Caco-2 (cell line): Measurements from ENCODE around the gene HOXB6. TPM values are rescaled to one million over a fixed set of nuclear protein-coding genes. Genes with fewer than 3 reads are reported as not detected.

Experiments used
- BruUV-seq: library from RNA; stranded (reverse); fragments of 400-500 nt; replicated peaks from 2 replicates; lab custom pipeline; 2021; lab: Mats Ljungman, UMichigan
- CTCF ChIA-PET: fragments of 300-600 bp; sonication (Branson Sonifier 250); formaldehyde crosslinking; loops from one replicate; lab custom pipeline; 2022; ENCODE audit warnings: antibody characterized with exemption; lab: Charles Lee
- POLR2A ChIA-PET: fragments of 300-600 bp; sonication (Branson Sonifier 250); formaldehyde crosslinking; loops from one replicate; lab custom pipeline; 2022; ENCODE audit warnings: antibody characterized with exemption; lab: Charles Lee
- DNase-seq, 2 experiments: peaks; one replicate each; pipeline versions ENCODE4 v3.0.0 to v3.0.0-alpha.2; 2020 to 2022
- H3K27me3 ChIP-seq: replicated peaks from 2 replicates; pipeline ENCODE4 v1.6.0; 2011; ENCODE audit warnings: low read length; ENCODE audit not compliant: control insufficient read depth, insufficient read depth
- H3K36me3 ChIP-seq: 2 replicates; pipeline ENCODE4 v1.5.1; 2011; ENCODE audit warnings: low read length; ENCODE audit not compliant: control insufficient read depth, insufficient read depth
- H3K4me1 ChIP-seq: fragments of 250-450 bp; sonication (Bioruptor Pico); 2 replicates; pipeline ENCODE4 v1.5.1; 2020; ENCODE audit warnings: mild to moderate bottlenecking
- H3K4me3 ChIP-seq: 2 replicates; pipeline ENCODE4 v1.5.1; 2011; ENCODE audit warnings: low read depth, mild to moderate bottlenecking, control low read depth, low read length
- H3K9me3 ChIP-seq: fragments of 250-450 bp; sonication (Bioruptor Pico); 2 replicates; pipeline ENCODE4 v1.5.1; 2020; ENCODE audit warnings: mild to moderate bottlenecking, moderate library complexity
- H3K27ac Mint-ChIP-seq: one replicate; pipeline ENCODE4 v1.8.0; 2022; ENCODE audit warnings: mixed read lengths; ENCODE audit not compliant: unreplicated experiment
- H3K27me3 Mint-ChIP-seq: one replicate; pipeline ENCODE4 v1.8.0; 2022; ENCODE audit warnings: mixed read lengths; ENCODE audit not compliant: insufficient read depth, unreplicated experiment
- H3K36me3 Mint-ChIP-seq: one replicate; pipeline ENCODE4 v1.8.0; 2022; ENCODE audit warnings: mild to moderate bottlenecking, mixed read lengths; ENCODE audit not compliant: insufficient read depth, unreplicated experiment
- H3K4me1 Mint-ChIP-seq: one replicate; pipeline ENCODE4 v1.8.0; 2022; ENCODE audit warnings: low read depth, mixed read lengths; ENCODE audit not compliant: unreplicated experiment
- H3K4me3 Mint-ChIP-seq: one replicate; pipeline ENCODE4 v1.8.0; 2022; ENCODE audit warnings: mild to moderate bottlenecking, moderate library complexity, mixed read lengths; ENCODE audit not compliant: unreplicated experiment
- H3K9me3 Mint-ChIP-seq: one replicate; pipeline ENCODE4 v1.8.0; 2022; ENCODE audit warnings: mixed read lengths; ENCODE audit not compliant: unreplicated experiment
- intact Hi-C: fragments of 100-400 bp; cut with micrococcal nuclease; formaldehyde crosslinking; loops from one replicate; pipeline ENCODE4 v1.10.0; 2022; ENCODE audit not compliant: unreplicated experiment
- total RNA-seq: library from RNA; stranded (reverse); gene quantifications from 2 replicates; pipeline ENCODE4 v1.2.3, GENCODE V29; 2022
- TF ChIP-seq, protein P1 (sequence below), 2 experiments: fragments of 200-600 bp in 1 of 2; IDR thresholded peaks; 1 replicate in 1 of 2; 2 replicates in 1 of 2; pipeline versions ENCODE4 v1.5.1 to v1.8.0; 2011 to 2022; ENCODE audit warnings: antibody characterized with exemption in 1 of 2, control low read depth in 1 of 2, inconsistent platforms in 1 of 2, low read depth in 1 of 2, low read length in 1 of 2, mild to moderate bottlenecking in 1 of 2, moderate library complexity in 1 of 2; ENCODE audit not compliant: insufficient read depth in 1 of 2, severe bottlenecking in 1 of 2, unreplicated experiment in 1 of 2

HOXB6 gene
- total RNA-seq, 1 experiment from 2014 or later, result 1.9 TPM

DNA sequence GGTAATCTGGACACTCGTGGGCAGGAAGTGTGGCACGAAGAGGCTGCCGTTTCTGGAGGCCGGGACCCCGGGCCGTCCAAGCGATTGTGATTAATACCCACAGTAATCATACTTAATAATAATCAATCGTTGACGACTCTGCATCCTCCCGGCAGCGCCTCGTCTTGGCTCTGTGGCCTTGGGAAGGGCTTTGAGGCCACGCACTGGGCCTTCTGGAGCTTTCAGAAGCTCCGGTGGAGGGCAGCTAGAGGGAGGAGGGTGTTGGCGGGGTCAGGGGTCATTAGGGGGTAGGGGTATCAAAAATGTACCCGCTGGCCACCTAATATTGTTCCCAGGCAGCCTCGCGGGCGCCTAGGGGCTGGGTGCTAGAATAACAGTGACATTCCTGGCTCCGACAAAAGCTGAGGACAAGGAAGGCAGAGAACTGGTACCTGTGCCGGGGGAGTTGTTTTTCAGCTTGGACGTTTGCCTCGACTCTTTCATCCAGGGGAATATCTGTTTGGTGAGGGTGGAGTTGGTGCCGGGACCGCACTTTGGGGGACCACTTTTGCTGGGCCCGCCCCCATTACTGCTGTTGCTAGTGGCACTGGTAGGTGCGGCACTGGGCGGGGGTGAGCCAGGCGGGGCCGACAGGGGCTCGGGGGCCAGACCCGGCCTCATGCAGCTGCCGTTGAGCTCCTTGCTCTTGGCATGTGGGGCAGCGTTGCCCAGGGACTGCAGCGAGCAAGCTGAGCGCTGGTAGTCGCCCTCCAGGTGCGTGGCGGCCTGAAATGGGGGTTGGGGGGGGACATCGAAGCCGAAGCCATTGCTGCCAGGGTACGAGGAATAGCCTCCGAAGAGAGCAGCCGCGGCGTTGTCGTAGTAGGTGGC is 53.0 kb downstream of the HOXB6 start:
- no peak overlapping the region for H3K4me3 Mint-ChIP-seq

DNA sequence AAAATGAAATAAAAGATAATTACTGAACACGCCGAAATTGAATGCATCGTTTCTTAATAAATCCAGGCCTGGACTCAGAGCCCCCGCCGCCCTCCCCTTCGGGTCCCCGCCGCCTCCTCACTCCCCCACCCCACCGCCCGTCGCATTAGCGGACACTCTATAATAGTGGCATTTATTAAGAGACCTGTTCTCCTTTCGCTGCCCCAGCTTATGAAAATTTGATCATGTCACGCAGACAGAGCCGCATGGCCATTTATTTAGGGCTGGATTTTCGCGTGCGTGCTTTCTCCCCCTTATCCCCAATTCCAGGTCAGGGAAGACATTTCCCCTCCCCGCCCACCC is 53.6 kb downstream of the HOXB6 start:
- CTCF ChIA-PET, result no interaction called here
- Histone ChIP-seq H3K9me3 (no peaks in the 10 kb centered on the region), H3K4me3 (no peak overlapping the region), H3K36me3 (no peaks in the 10 kb centered on the region), H3K27me3 (no peaks in the 10 kb centered on the region; the same call in 1 of the 2 replicates), H3K4me1 (peaks cover 16% of the 10 kb centered on the region; the same call in 1 of the 2 replicates)
- Mint-ChIP-seq H3K36me3 (no peaks in the 10 kb centered on the region), H3K9me3 (no peaks in the 10 kb centered on the region), H3K4me3 (no peak overlapping the region), H3K4me1 (peaks cover 7% of the 10 kb centered on the region), H3K27me3 (no peaks in the 10 kb centered on the region), H3K27ac (no peak overlapping the region)
- BruUV-seq, result no TSS peak
- DNase-seq, result no peak
- POLR2A ChIA-PET, result interaction anchor here (0.9 kb wide), 1 partner anchor 45 kb away, joined by 3 read pairs; no protein-coding TSS in a partner anchor
- intact Hi-C loops, result no loop called here
- TF ChIP-seq, protein P1, sequence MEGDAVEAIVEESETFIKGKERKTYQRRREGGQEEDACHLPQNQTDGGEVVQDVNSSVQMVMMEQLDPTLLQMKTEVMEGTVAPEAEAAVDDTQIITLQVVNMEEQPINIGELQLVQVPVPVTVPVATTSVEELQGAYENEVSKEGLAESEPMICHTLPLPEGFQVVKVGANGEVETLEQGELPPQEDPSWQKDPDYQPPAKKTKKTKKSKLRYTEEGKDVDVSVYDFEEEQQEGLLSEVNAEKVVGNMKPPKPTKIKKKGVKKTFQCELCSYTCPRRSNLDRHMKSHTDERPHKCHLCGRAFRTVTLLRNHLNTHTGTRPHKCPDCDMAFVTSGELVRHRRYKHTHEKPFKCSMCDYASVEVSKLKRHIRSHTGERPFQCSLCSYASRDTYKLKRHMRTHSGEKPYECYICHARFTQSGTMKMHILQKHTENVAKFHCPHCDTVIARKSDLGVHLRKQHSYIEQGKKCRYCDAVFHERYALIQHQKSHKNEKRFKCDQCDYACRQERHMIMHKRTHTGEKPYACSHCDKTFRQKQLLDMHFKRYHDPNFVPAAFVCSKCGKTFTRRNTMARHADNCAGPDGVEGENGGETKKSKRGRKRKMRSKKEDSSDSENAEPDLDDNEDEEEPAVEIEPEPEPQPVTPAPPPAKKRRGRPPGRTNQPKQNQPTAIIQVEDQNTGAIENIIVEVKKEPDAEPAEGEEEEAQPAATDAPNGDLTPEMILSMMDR (IDR thresholded peaks at IDR 0.05; ENCODE audit: insufficient read depth in 1 of 2, low read depth in 1 of 2, low read length in 1 of 2, severe bottlenecking in 1 of 2, unreplicated experiment in 1 of 2), result no peak

More for the DNA sequence above, 53.0 kb downstream of the HOXB6 start:
- intact Hi-C loops, result no loop called here
- H3K4me3 ChIP-seq, result no peak overlapping the region
- BruUV-seq, result no TSS peak
- POLR2A ChIA-PET, result interaction anchor here (0.9 kb wide), 1 partner anchor 46 kb away, joined by 3 read pairs; no protein-coding TSS in a partner anchor
- H3K27me3 Mint-ChIP-seq, result no peaks in the 10 kb centered on the region
- H3K4me1 ChIP-seq, result peaks cover 13% of the 10 kb centered on the region
- H3K27me3 ChIP-seq, result no peaks in the 10 kb centered on the region; the same call in 1 of the 2 replicates
- DNase-seq, result no peak
- H3K36me3 Mint-ChIP-seq, result no peaks in the 10 kb centered on the region
- H3K9me3 Mint-ChIP-seq, result no peaks in the 10 kb centered on the region
- peaks cover 7% of the 10 kb centered on the region for H3K4me1 Mint-ChIP-seq
- CTCF ChIA-PET, result no interaction called here
- no peaks in the 10 kb centered on the region for H3K36me3 ChIP-seq
- TF ChIP-seq, protein P1 (IDR thresholded peaks at IDR 0.05; ENCODE audit: insufficient read depth in 1 of 2, low read depth in 1 of 2, low read length in 1 of 2, severe bottlenecking in 1 of 2, unreplicated experiment in 1 of 2), result no peak
- H3K9me3 ChIP-seq, result no peaks in the 10 kb centered on the region
- no peak overlapping the region for H3K27ac Mint-ChIP-seq

- ChIA-PET POLR2A (no interaction called here), CTCF (no interaction called here)
- Mint-ChIP-seq H3K4me1 (peaks cover 7% of the 10 kb centered on the region), H3K27me3 (no peaks in the 10 kb centered on the region), H3K9me3 (no peaks in the 10 kb centered on the region), H3K4me3 (no peak overlapping the region), H3K27ac (no peak overlapping the region), H3K36me3 (no peaks in the 10 kb centered on the region)
- H3K4me3 ChIP-seq, result no peak overlapping the region
- H3K4me1 ChIP-seq, result peaks cover 16% of the 10 kb centered on the region; the same call in 1 of the 2 replicates
- DNase-seq, result no peak
- H3K36me3 ChIP-seq, result no peaks in the 10 kb centered on the region
- H3K9me3 ChIP-seq, result no peaks in the 10 kb centered on the region
- no peaks in the 10 kb centered on the region for H3K27me3 ChIP-seq
- no TSS peak for BruUV-seq
- TF ChIP-seq, protein P1 (IDR thresholded peaks at IDR 0.05; ENCODE audit: insufficient read depth in 1 of 2, low read depth in 1 of 2, low read length in 1 of 2, severe bottlenecking in 1 of 2, unreplicated experiment in 1 of 2), result no peak
- intact Hi-C loops, result no loop called here
These were observed 54.1 kb downstream of the HOXB6 start for GRCh38 chr17:48550502-48551213.
